Epithelial cell of esophagus (primary cell): Measurements from ENCODE around the gene NOXO1.

Experiments
- DNase-seq: peaks from one replicate; pipeline ENCODE4 v3.0.0; 2010; ENCODE audit warnings: low read depth
- H3K4me3 ChIP-seq: 2 replicates; pipeline ENCODE4 v1.5.1; 2011; ENCODE audit warnings: mild to moderate bottlenecking, low read length, control low read depth
- TF ChIP-seq, protein P1 (sequence below): IDR thresholded peaks from 2 replicates; pipeline ENCODE4 v1.5.1; 2011; ENCODE audit warnings: low read depth, mild to moderate bottlenecking, low read length, control low read depth, inconsistent platforms; ENCODE audit not compliant: insufficient read depth; ENCODE audit errors: missing control alignments

The NOXO1 gene

DNA sequence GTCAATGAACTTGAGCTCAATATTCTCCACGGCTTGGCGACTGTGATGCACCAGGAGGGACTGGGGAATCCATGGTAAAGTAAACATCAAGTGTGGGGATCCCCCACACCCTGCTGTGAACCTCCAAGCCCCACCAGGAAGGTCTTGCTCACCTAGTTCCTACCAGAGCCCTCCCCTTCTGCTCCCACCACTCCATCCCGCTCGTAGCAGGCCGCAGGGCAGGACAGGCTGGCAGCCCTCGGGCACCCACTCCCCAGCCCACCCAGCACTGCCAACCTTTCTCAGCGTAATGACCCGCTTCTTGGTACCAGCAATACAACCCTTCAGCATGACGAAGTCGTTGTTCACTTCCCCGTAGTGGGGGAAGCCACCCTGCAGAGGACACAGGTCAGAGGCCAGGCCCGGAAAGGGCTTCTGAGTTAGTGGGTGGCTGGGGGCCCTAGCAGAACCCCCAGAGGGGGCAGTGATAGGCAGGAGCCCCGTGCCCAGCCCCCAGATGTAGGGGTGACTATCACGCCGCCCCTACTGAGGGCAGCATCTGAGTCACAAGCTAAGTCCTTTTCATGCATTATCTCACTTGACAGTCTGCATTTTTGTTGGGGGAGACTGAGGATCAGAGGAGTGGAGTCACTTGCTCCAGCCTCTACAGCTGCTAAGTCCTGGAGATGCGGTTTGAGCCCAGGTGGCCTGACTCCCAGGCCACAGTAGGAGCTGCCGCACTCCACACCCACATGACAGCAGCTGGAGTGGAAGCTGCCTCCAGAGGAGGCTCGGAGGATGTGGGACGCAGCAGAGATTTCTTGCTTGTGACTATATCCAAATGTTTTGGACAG is 35.5 kb downstream of the NOXO1 start:
- DNase-seq, result no peak
- TF ChIP-seq, protein P1, sequence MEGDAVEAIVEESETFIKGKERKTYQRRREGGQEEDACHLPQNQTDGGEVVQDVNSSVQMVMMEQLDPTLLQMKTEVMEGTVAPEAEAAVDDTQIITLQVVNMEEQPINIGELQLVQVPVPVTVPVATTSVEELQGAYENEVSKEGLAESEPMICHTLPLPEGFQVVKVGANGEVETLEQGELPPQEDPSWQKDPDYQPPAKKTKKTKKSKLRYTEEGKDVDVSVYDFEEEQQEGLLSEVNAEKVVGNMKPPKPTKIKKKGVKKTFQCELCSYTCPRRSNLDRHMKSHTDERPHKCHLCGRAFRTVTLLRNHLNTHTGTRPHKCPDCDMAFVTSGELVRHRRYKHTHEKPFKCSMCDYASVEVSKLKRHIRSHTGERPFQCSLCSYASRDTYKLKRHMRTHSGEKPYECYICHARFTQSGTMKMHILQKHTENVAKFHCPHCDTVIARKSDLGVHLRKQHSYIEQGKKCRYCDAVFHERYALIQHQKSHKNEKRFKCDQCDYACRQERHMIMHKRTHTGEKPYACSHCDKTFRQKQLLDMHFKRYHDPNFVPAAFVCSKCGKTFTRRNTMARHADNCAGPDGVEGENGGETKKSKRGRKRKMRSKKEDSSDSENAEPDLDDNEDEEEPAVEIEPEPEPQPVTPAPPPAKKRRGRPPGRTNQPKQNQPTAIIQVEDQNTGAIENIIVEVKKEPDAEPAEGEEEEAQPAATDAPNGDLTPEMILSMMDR, result no peak
- H3K4me3 ChIP-seq, result no peak overlapping the region

DNA sequence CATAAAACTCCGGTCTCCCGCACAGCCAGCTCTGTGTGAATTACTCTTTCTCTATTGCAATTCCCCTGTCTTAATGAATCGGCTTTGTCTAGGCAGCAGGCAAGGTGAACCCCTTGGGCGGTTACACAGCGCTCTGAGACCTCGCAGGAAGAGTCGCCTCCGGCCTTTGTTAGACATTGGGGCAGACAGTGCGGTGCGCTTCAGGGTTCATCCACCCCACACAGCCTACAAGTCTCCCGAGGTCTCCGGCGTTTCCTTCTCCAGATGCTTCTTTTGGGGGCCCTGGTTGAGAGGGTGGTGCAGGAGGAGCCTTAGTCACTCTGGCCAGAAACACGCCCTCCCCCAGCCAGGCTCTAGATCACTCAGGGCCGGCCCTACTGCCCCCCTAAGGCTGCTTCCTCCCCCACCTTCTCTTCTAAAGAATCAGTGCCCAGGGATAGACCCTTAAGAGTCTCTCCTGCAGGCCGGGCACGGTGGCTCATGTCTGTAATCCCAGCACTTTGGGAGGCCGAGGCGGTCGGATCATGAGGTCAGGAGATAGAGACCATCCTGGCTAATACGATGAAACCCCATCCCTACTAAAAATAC is 36.6 kb downstream of the NOXO1 start:
- DNase-seq, result no peak
- no peak overlapping the region for H3K4me3 ChIP-seq
- TF ChIP-seq, protein P1, result no peak

DNA sequence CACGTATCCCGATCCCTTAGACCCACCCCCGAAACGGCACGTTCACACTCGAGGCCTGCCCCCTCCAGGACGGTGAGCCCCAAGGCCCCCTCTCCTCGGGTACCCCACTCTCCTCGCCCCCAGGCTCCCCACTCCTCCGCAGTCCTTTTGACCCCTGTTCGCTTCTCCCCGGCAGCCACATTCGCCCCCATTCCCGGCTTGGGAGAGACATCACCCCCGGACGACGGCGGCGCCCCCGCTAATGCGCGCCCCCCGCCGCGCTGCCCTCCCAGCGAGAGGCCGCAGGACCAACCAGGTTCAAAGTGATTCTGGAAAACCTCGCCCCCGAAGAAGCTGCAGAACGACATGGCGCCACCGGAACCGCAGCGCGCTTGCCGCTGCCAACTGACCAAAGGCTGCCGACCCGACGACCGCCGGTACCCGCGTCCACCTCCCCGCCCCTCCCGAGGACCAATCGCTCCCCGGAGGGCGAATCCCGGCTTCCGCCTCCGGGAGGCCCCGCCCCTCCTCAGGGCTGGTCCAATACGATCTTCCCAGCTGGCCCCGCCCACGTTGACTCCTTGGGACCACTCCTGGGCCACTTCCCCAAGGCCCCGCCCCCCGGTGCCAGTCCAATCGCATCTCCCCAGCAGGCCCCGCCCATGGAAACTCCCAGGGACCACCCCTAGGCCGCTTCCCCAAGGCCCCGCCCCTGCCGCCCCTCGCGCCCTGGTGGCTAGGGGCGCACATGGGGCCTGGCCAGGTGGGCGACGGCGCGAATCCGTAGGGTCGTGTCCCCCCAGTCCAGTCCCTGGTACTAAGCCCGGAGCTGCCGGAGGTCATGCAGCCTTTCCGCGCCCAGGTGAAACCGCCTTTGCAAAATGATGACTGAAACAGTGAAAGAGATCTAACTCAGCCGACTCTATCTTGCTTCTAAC is 38.2 kb downstream of the NOXO1 start, which contains the start of gene MSRB1:
MSRB1 (minus strand) TSS at position 390 of the 917 bp plus-strand sequence; CDS start at position 347, 43 bp downstream.
- TF ChIP-seq, protein P1, result no peak
- DNase-seq, result peak; percentile 98
- peak within 1 kb of the TSS; percentile 74 for H3K4me3 ChIP-seq

DNA sequence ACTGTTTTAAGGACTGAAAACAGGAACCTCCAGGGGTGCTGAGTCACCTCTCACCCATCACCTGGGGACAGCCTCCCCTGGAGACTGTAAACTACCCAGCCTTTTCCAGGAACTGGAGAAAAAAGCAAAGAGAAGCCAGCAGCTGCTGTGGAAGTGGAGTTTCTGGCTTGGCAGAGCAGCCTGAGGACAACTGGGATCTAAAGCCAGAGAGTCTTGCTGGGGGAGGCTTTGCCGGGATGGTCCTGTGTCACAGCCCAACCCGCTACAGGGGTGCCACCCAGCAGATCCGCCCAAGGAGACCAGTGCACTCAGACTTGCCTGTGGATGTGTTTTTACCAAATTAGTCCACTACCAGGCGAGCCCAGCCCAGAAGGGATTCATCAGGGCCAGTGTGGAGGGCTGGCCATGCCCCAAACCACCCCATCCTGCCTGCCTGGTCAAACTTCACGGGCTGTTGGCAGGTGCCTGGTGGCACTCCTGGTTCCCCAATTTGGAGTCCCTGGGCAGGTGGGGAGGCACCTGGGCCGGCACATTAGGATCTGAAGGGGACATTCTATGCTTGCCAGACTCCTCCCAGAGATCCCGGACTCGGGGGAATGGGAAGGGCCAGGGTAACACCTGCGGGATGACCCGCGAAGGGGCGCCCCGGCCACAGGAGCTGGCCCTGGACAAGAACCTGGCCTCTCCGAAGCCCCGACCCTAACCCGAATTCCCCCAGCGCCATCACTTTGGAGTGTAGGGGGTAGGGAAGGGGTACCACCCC is 39.0 kb downstream of the NOXO1 start:
- peak; percentile 56 for DNase-seq

DNA sequence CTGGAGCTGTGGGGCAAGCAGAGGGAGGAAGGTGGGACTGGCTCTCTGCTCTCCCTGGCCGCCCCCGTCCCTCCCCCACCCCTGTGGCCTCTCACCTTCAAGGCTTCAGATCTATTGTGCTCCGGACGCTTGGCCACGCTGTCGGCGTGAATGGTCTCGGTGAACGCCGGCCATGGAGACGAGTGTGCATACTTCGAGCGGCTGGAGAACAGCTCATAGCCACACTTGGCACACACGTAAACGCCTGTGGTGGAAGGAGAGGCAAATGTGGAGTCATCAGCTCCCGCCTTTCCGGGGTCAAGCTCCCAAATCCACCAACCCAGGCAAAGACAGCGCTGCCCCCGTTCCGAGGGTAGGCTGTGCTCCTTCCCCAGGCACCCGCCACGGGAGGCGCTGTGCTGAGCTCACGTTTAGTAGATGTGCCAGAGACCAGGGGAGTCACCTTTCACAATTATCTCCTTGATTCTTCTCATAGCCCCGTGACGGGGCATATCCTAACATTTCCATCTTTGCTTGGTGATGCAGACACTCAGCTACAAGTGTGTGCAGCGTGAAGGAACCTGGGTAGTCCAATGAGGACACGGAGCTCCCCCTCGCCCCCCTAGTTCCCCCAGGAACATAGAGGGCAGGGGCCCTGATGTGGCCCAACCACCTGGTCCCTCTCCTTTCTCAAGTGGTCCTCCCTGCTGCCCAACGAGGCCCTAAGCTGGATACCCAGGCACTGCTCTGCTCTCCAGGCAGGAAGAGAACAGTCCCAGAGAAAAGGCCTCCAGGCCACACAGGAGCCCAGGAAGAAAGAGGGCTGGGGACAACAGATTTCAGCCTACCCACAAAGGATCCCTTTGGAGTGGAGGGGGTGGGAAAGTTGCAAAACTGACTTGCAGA is 39.9 kb downstream of the NOXO1 start:
- no peak for DNase-seq
- H3K4me3 ChIP-seq, result peak overlapping the region; percentile 74
- TF ChIP-seq, protein P1, result no peak

More for the DNA sequence above, 39.0 kb downstream of the NOXO1 start:
- peak overlapping the region; percentile 74 for H3K4me3 ChIP-seq
- TF ChIP-seq, protein P1, result no peak
